NCI-H446 (cell line): ENCODE data around the gene BRME1.

Source experiments
- DNase-seq, 2 experiments: peaks; one replicate each; lab custom pipeline; 2025; lab: John Stamatoyannopoulos, UW

Gene BRME1

DNA sequence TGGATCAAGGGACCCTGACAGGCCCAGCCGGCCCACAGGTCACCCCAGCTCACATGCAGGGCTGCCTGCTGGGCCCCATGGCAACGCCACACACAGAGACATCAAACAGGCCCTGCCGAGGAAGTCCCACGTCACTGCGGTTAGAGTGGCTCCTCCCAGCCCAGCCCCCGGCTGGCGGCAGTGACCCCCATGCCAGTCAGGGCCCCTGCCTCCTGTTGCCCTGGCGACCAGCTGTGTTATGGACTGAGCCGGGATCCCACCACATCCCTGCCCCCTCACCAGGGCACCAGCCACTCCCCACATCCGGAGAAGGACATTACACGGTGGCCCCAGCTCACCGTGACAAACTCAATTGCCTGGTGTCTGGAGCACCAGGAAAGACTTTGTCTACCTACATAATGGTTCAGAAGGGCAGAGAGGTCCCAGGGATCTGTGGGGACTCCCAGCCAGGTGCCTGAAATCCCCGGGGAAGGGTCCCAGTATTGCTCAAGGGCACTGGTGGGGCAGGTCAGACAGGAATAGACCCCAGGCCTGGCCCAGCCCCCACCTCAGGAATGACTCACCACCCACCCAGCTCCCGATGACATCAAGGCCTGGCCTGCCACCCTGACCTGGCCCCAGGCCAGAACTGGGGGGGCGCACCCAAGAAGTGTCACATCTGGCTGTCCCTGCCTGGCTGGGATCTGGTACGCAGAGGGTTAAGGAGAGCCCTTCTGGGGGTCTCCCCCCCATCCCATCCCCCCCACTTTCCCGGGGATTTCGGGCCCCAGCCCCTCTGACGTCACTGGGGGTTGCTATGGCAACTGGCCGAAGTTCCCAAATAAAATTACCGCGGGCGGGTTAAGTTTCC is 59.1 kb downstream of the BRME1 start:
- DNase-seq = peak; percentile 91

DNA sequence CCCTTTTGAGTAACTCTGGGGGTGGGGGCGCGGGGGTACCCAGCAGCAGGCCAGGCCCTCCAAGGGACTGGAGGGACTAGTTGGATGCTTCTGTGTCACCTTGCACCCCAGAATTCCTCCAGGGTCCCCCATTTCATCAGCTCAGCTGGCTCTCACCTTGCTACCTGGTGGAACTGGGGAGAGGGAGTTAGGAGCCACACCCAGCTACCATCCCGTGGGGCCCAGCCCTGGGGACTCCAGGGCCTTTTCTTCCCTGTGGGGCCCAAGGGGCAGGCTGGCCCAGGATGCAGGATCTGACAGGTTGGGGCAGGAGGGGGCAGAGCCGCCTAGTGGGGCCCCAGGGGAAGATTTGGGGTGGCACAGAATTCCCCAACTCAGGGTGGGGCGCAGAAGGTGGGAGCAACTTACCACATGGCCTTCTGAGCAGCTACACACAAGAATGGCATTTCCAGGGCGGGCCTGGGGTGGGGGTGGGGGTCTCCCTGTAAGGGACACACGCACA is 61.7 kb downstream of the BRME1 start:
- DNase-seq = no peak

DNA sequence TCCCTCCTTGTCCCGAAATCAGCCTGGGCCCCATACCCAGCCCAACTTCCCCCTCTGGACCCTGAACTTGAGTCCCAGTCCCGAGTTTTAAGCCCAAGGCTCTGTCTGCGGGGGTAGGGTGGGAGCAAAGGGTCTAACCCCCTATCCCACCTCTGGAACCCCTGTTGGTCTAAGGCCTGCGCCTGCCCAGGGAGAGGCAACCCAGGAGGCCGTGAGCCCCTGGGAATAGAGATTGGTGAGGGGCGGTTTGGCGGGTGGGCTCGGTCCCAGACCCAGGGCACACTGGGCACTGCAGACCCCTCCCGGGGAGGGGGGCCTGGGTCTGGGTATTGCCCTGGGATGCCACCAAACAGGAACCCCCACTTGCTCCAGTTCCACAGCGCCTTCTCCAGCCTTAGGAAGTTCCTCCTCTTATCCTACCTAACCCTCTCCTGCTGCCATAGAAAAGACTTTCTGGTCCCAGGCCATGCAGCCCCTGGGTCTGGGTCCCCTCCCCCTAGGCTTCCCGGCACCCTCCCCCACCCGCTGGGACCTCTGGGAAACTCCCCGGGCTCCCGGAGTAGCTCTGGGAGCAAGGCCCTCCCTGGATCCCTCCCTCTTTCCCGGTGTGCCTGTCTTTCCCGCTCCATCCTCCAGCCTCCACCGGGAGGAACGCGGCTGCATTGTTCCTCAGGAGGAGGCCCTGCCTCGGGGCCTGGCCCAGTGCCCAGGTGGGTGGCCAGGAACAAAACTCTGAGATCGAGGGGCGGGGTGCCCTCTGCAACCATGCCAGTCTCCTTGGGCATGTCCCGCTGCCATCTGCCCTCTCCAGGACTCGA is 62.6 kb downstream of the BRME1 start:
- peak in 1 of 2 experiments; percentile 52 for DNase-seq

DNA sequence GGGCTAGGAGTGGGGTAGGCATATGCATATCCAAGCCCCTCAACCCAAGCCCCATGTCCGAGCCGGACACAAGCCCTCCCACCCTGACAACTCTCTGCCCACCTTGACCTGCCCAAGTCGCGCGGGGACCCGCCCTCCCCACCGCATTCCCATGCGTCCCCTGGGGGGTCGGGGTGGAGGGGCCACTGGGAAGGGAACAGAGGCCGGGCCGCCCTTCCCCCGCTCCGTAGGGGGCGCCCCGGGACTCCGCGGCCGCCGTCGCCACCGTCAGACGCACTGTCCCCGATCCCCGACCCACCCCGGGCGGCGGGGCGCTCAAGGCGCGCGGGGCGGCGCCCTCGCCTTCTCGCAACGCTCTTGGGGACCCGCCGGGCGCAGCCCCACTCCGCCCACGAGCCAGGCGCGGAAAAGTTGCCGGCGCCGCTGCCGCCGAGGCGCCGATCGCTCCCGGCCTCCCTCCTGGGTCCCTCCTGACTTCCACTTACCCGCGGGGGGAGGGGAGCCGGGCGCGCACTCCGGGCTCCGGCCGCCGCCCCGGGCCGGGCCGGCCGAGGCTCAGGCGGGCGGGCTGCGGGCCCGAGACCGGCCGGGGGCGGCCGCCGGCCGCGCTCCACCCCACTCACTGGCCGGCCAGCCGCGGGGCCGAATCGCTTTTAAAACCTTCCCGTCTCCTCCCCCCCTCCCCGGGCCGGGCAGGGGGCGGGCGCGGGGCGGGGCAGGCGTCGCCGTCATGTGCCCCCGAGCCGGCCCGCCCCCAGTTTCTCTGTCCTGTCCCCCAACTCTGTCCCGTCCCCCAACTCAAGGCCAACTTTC is 63.4 kb downstream of the BRME1 start:
- peak; percentile 33 to 63 for DNase-seq

- no peak for DNase-seq
Measured at GRCh38 chr19:13841962-13842290, 64.0 kb downstream of the BRME1 start.

DNA sequence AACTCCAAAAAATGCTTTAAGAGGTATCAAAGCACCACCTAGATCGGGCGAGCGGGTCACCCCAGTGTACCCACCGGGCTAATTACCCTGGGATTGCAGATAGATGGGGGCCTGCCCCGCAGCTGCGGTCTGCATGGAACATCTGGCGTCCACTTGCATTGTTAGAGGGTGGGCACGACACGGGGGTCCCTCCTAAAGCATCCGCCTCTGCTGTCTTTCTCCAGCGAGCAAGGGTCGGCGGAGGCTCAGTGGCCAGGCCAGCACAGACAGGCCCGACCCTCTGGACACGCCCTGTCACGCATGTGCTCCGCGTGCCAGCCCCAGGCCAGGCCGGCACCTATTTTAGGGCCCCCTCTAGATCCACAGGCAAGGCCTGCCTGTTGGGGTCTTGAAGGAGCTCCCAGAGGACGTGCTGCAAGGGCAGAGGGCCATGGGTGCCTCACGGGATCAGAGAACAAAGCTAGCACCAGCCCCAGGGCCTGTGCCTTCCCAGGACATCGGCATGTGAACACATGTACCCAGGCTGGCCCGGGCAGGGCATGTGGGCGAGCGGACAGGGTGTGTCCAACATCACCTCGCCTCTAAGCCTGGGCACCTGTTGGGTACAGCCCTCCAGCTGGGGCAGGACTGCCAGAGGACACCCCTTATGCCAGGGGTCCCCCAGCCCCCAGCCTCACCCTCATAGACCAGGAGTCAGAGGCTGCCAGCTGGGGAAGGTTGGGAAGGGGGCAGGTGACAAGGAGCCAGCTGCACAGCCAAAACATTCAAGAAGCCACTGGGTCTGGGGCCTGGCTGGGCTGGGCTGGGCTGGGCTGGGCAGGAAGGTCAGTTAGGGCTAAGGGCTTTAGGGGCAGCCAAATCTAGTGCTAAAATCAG is 64.6 kb downstream of the BRME1 start:
- no peak for DNase-seq

DNA sequence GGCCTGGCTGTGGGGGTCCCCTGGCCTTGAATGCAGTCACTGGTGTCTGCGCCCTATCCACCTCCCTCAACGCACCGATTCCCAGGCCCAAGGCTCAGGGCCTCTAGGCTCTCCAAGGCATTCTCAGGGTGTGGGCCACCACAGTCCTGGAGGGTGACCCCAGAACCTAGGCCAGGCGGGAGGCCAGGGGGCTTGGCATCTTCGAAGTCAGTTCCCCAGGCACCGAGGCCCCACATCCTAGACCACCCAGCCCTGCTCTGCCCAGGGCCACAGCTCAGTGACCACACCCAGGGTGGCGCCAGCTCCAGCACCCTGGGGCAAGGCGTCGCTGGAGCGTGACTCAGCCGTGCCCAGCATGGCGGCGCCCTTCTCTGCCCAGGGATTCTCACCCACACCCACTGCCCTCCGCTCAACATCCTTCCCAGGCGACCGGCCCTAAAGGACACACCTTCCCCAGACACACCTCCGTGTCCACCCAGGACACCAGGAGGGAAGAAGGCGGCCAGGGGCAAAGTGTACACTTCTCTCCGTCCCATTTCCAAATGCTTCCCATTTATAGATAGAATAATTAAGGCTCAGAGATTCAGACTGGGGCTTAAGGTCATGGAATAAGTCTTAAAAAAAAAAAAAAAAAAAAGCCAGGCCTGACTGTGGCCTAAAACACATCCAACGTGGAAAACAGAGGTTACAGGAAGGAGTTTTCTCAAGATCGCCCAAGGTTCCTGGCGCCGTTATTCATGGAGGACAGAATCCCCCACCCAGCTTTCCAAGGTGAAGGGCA is 65.4 kb downstream of the BRME1 start:
- no peak for DNase-seq

DNA sequence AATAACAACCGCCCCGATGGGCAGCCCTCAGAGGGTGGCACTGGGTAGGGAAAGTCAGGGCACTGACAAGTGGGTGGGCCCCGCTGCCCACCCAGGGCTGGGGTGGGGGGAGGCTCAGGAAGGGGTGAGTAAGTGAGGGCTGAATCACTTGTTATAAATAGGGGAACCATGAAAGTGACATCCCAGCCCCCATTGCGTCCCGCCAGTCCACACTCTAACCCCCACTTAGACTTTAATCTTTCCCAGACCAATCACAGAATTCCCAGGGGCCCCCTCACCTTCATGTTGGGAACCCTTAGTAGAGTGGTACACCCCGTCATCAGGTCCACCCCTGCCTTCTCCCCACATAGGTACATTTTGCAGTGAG is 66.0 kb downstream of the BRME1 start:
- DNase-seq = no peak

DNA sequence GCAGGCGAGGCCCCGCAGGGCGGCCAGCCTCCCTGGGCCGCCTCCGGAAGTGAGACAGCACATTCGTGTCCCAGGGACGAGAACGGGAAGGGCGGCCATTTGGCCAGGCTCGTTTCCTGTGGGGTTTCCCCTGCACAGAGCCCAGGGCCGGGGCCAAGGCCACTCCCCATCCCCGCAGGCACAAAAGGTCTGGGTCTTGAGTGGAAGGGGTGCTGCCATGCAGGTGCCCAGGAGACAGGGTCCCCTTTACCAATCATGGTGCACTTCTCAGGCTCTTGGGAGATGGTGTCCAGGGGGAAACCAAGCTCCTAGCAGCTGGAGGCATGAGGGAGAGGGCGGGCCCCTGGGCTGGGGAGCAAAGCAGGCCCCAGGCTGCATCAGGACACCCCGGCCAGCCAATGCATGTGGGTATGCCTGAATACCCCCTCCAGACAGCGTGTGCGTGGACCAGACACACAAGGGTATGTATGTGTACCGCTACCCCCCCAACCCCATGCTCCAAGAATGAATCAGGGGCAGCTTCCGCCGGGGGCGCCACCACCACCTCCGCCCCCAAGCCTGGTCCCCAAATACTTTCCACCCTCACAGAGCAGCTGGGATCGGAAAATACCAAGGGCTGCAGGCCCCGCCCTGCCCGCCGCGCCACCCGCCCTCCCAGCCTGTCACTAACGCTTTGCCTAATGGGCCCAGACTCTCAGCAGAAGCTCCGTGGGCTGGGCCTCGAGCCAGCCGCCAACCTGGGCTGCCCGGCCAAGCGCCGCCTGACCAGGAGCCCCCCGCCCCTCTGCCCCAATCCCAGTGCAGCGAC is 66.6 kb downstream of the BRME1 start:
- no peak for DNase-seq

DNA sequence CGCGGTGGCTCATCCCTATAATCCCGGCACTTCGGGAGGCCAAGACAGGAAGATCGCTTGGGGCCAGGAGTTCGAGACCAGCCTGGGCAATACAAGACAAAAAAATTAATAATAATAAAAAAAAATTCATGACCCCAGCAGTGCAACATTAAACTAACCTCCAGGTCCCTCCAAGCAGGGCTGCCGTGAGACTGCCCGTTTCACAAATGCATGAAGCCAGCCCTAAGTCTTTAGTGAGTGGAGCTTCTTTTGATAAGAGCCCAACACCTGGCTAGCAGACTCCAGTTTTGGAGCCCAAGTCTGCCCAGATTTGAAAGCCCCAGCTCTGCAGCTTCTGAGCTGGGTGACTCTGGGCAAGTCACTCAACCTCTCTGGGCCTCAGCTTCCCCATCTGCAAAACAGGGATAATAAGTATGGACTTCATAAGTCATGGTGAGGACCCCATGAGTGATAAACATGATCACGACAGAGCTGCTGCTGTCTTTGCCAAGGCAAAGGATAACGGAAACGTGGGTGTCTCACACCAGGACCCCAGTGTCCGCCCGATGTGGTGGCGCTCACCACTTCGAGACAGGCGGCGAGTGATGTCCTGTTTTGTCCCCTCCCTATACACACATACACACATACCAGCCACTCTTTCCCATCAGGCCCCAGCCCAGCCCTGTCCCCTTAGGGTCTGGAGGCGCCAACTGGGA is 67.3 kb downstream of the BRME1 start:
- no peak for DNase-seq

DNA sequence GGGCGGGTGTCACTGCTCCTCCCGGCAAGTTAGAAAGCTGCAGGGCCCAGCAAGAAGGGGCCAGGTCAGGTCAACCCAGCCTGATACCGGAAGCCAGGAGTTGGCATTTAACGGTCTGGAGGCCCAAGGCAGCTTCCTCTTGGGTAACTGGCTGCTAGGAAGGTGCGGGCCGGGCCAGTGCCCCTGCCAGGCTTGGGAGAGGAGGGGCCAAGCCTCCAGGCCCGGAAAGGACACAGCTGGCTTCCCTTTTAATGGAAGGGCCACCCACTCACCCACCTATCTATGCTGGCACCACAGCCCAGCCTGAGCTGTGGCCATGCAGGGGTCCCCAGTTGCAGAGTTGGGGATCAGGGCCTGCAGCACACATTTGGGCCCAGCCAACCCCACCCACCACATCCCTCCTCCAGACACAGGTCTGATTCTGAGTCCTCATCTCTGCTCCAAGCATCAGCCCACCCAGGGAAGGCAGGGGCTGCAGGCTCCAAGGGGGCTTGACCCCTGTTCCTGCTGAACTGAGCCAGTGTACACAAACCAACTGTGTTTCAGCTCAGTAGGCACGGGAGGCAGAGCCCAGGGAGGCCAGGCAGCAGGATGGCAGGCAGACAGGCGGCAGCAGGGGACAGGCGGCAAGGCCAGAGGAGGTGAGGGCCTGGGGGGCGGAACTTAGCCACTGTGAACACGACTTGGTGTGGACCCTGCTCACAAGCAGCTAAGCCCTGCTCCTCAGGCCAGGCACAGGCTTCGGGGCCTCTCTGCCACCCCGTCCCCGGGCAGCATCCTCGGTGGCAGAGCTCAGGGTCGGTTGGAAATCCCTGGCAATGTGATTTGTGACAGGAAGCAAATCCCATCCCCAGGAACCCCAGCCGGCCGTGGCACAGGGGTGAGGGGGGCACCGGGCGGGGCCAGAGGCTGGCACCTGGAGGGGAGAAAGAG is 69.9 kb downstream of the BRME1 start:
- DNase-seq = no peak

DNA sequence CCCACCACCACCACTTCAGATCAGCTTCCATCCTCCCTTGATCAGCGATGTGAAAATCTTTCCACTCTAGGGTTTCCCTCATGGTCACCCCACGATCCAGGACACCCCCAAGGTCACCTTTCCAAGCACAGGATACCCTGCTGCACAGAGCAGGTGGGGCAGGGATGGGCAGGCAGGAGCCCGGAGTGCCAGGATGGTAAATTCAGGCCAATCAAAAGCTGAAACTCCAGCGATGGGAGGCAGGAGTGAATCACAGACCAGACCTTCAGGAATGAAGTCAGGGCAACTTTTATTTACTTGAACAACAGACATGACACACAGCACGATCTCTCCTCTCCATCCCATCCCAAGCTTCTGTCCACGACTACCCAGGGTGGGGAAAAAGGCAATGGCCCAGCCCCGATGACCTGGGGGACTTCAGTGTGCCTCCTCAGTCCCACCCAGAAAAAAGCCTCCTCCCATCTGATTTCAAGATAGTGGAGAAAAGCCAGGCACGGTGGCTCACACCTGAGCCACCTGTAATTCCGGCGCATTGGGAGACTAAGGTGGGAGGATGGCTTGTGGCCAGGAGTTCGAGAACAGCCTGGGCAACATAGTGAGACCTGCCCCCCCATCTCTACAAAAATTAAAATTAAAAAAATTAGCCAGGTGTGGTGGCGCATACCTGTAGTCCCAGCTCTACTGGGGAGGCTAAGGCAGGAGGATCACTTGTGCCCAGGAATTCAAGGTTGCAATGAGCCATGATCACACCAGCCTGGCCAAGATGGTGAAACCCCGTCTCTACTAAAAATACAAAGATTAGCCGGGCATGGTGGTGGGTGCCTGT is 71.5 kb downstream of the BRME1 start:
- no peak for DNase-seq

DNA sequence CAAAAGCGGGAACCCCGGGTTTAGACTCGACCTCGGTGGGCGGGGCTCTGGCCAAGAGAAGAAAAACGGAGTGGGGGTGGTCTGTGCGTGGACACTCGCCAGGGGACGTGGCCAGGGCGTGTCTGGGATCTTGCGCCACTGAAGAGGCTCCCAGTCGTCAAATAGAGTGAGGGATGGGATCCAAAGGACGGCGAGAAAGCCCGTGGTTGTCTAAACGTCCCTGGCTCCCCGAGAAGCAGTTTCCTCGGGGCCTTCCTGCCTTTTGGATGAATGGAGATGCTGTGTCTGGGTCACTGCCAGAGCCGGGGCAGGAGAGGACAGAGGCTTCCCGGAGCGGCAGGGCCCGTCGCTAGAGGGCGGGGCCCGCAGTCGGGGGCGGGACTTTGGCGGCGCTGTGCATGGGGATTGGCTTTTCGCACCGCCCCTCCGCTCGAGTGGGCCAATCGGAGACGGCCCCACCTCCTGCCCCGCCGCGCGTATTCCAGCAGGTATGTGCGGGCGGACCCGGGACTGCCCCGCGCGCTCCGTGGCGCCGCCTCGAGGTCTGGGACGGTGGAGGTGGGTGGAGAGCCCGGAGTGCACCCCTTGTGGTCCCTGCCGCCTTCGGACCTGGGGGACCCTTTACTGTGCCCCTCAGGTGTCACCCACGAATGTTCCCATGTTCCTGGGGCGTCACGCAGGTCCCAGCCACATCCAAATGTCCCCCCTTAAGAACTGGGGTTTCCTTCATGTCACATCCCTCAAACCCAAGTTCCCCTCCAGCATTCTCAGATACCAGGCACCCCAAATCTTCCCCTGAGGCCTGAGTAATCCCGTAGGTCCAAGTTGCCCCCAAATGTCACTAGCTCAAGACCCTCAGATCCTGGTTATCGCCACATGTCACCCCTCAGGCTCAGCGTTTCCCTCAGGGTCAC is 72.3 kb downstream of the BRME1 start:
- peak; percentile 75 to 96 for DNase-seq
